Stimulated activated CD4-positive, alpha-beta T cell treated with anti-CD3 and anti-CD28 coated beads, Interleukin-15, amount 100 ng/mL, for 1 hour (primary cell): ENCODE results near the gene KCNQ4.

Source experiments
- DNase-seq, 2 donors: peaks; one replicate each; pipeline ENCODE4 v3.0.0-alpha.2; 2020; ENCODE audit warnings: low read depth in 1 of 2, low spot score in 1 of 2

KCNQ4 gene

DNA sequence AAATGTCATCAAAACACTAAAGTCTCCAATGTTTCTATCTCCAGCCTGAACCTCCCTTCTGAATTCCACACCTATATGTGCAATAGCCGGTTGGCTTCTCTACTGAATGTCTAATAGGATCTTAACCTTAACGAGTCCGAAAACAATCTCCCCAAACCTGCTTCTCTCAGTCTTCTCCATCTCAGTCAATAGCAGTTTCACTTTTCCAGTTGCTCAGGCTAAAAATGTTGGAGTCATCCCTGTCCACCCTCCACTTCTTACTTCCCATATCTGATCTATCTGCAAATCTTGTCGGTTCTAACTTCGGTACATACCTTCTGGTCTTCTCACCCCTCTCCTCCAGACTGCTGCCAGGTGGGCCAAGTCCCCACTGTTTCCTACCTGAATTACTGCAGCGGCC is 104.1 kb downstream of the KCNQ4 start:
- DNase-seq = no peak
